GM19467 (cell line): ENCODE results near the gene COL6A1.
"Not testable (repeated sequence)": the region's sequence is repeated elsewhere in the genome, so short reads cannot be mapped to it uniquely, and the experiment has no call there.

Experiments
- ATAC-seq: cut with Tn5 transposase; IDR thresholded peaks from one replicate; pipeline ENCODE4 v1.9.1; 2021; ENCODE audit warnings: mild to moderate bottlenecking, moderate library complexity; ENCODE audit not compliant: unreplicated experiment

The COL6A1 gene

DNA sequence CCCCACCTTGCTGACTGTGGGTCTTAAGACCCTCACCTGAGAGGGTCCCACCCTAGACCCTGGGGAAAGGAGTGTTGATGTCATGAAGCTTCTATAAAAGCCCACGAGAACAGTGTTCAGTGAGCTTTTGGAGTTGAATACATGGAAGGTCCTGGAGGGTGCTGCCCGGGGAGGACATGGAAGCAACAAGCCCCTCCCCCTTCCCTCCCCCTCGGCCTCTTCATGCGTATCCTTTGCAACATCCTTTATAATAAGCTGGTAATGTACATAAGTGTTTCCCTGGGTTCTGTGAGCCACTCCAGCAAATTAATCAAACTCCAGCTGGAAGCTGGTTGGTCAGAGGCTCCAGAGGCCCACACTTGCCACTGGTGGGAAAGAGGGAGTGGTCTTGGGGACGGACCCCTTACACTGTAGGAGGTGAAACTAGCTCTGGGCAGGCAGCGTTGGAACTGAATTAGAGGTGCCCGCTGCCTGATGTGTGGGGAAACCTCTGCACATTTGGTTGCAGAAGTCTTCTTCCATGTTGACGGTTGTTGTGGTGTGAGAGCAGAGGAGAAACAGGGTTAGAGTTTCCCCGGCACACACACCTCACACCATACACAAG lies 14.7 kb upstream of the COL6A1 start:
- ATAC-seq, result no peak

GRCh38 chr21:45969921-45970673 lies 11.5 kb upstream of the COL6A1 start:
- no peak for ATAC-seq

GRCh38 chr21:45970674-45971615 lies 10.6 kb upstream of the COL6A1 start:
- no peak for ATAC-seq

- ATAC-seq, result no peak
These were observed 9.8 kb upstream of the COL6A1 start for GRCh38 chr21:45971616-45972352.

GRCh38 chr21:45972353-45972715 lies 9.2 kb upstream of the COL6A1 start:
- ATAC-seq, result no peak

- no peak for ATAC-seq
These were observed 8.7 kb upstream of the COL6A1 start for GRCh38 chr21:45972716-45973474.

DNA sequence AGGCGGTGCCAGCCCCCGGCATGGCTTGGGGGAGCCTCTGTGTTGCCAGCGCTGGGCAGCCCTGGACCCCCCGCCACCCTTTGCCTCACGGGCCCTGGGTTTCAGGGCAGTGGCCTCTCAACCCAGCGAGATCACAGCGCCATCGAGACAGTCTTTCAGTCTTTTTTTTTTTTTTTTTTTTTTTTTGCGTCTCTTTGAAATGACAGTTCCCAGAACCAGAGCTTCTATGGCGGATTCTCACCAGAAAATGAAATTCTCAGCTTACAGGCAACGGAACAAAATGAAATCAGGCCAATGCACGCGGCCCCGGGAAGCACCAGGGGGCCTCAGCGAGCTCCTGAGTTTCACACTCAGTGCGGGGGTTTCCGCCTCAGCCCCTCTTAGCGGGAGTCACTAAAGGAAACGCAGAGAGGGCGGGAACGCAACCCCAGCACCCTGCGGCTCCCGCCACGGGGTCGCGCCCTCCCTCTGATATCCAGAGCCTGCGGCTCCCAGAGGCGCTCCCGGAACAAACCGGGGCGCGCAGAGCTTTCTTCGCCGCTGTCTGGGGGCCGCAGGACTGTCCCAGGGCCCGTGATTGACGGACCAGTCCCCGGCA lies 8.0 kb upstream of the COL6A1 start:
- peak; percentile 54 for ATAC-seq

GRCh38 chr21:45974073-45975019 lies 7.2 kb upstream of the COL6A1 start:
- ATAC-seq, result no peak

- no peak for ATAC-seq
These were observed 6.4 kb upstream of the COL6A1 start for GRCh38 chr21:45975020-45975666.

- ATAC-seq, result not testable (repeated sequence)
These were observed 5.7 kb upstream of the COL6A1 start for GRCh38 chr21:45975667-45976409.

- no peak for ATAC-seq
These were observed 4.8 kb upstream of the COL6A1 start for GRCh38 chr21:45976701-45977311.

GRCh38 chr21:45977396-45977795 lies 4.2 kb upstream of the COL6A1 start:
- no peak for ATAC-seq

DNA sequence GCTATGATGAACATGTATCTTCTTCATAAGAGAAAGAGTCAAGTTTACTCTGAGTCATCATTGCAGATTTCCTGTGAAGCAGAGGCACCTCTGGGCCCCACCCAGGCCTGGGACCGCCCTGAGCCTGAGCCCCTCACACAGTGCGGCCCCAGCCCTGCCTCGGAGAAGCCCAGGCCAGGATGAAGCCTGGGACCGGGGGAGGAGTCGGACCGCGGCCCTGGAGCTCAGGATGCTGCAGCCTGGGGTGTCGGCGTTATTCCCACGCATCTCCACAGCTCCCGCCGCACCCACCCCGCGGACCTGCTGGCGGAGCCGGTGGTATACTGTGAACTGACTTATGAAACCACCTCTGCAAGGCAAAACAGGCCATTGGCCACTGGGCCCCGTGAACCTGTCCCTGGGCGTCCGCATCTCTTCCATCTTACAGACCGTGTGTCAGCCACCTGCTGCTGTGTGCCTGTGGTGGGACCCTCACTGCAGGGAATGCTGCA lies 2.4 kb upstream of the COL6A1 start:
- no peak for ATAC-seq

GRCh38 chr21:45979651-45980050 lies 1.9 kb upstream of the COL6A1 start:
- ATAC-seq, result no peak

- no peak for ATAC-seq
These were observed 1.3 kb upstream of the COL6A1 start for GRCh38 chr21:45980271-45980670.

GRCh38 chr21:45980697-45981096 lies 873 bp upstream of the COL6A1 start:
- ATAC-seq, result no peak
